Left lung (tissue), 10 donors: ENCODE data around the gene SLC2A13. TPM values are rescaled to one million over a fixed set of nuclear protein-coding genes. Genes with fewer than 3 reads are reported as not detected.

Experiments
- ATAC-seq: fragments of 200-7000 bp; cut with Tn5 transposase; one replicate; pipeline ENCODE4 v1.9.1; 2020; ENCODE audit warnings: moderate library complexity
- DNase-seq, 4 donors: peaks; one replicate each; pipeline ENCODE4 v3.0.0-alpha.2; 2013 to 2020
- H3K27ac ChIP-seq, 2 donors: fragments of 200-600 bp; sonication (generic) in 1 of 2; one replicate each; pipeline versions ENCODE4 v1.5.0 to v1.8.0; 2020 to 2021
- H3K27me3 ChIP-seq, 2 donors: fragments of 200-600 bp; sonication (generic) in 1 of 2; one replicate each; pipeline versions ENCODE4 v1.5.0 to v1.8.0; 2020 to 2021
- H3K36me3 ChIP-seq, 2 donors: fragments of 200-600 bp; sonication (generic) in 1 of 2; one replicate each; pipeline versions ENCODE4 v1.5.0 to v1.8.0; 2020 to 2021
- H3K4me1 ChIP-seq, 2 donors: fragments of 200-600 bp; one replicate each; pipeline ENCODE4 v1.8.0; 2021
- H3K4me3 ChIP-seq, 2 donors: fragments of 200-600 bp; sonication (generic) in 1 of 2; one replicate each; pipeline versions ENCODE4 v1.5.0 to v1.8.0; 2020 to 2021; ENCODE audit warnings: mild to moderate bottlenecking in 1 of 2
- H3K9me3 ChIP-seq, 2 donors: fragments of 200-600 bp; sonication (generic) in 1 of 2; one replicate each; pipeline versions ENCODE4 v1.5.0 to v1.8.0; 2020 to 2021
- intact Hi-C, 2 donors: fragments of 100-400 bp; cut with DNase I; formaldehyde crosslinking; loops; one replicate each; pipeline versions ENCODE4 v1.11.2 to v1.14.2; 2022
- polyA plus RNA-seq, 6 donors: library from polyadenylated mRNA; unstranded; fragments of 120-200 nt; gene quantifications; one replicate each; pipeline ENCODE4 v1.2.1, GENCODE V29; 2013; ENCODE audit not compliant: insufficient read length in 6 of 6
- total RNA-seq, 2 donors: library from RNA; stranded (reverse); fragmentation: NEBNext Ultra II Directional; extraction: Animal tissue kit (Norgen Biotek cat#: 25700); gene quantifications; one replicate each; pipeline ENCODE4 v1.2.1, GENCODE V29; 2021
- TF ChIP-seq, protein P1 (sequence below), 2 donors: fragments of 200-600 bp; sonication (generic) in 1 of 2; IDR thresholded peaks; one replicate each; pipeline versions ENCODE4 v1.5.0 to v1.8.0; 2021; ENCODE audit warnings: antibody characterized with exemption in 2 of 2
- donor health status: DM: no; HTN: yes; CAD: no.
- donor health status: DM: no; HTN: no; CAD: no.

The SLC2A13 gene
- total and polyA plus RNA-seq, 8 donors, result 5.8 to 14.6 (median 7.8) TPM

DNA sequence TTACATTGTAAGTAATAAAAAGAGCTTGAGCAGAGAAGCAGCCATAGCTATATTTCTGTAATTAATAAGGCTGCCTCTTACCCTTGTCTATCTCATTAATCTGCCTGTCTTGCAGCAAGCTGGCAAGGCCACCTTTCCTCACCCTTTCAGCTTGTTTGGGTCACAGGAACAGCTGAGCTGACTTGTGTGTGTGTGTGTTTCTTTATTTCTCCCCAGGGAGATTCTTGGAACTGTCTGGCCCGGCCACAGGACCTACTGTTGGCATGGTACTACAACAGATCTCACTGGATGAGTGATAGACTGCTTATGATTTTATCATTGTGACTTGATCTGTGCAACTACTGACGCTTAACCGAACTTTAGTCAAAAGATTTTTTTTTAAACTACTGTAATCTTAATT lies 213.7 kb downstream of the SLC2A13 start:
- ATAC-seq, result no peak
- H3K36me3 ChIP-seq, result no peaks in the 10 kb centered on the region
- DNase-seq, result no peak
- H3K27ac ChIP-seq, result no peak overlapping the region
- H3K4me1 ChIP-seq, result no peaks in the 10 kb centered on the region
- TF ChIP-seq, protein P1, sequence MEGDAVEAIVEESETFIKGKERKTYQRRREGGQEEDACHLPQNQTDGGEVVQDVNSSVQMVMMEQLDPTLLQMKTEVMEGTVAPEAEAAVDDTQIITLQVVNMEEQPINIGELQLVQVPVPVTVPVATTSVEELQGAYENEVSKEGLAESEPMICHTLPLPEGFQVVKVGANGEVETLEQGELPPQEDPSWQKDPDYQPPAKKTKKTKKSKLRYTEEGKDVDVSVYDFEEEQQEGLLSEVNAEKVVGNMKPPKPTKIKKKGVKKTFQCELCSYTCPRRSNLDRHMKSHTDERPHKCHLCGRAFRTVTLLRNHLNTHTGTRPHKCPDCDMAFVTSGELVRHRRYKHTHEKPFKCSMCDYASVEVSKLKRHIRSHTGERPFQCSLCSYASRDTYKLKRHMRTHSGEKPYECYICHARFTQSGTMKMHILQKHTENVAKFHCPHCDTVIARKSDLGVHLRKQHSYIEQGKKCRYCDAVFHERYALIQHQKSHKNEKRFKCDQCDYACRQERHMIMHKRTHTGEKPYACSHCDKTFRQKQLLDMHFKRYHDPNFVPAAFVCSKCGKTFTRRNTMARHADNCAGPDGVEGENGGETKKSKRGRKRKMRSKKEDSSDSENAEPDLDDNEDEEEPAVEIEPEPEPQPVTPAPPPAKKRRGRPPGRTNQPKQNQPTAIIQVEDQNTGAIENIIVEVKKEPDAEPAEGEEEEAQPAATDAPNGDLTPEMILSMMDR (IDR thresholded peaks at IDR 0.05), result no peak
- no peaks in the 10 kb centered on the region for H3K27me3 ChIP-seq
- H3K9me3 ChIP-seq, result no peaks in the 10 kb centered on the region
- H3K4me3 ChIP-seq, result no peak overlapping the region
- intact Hi-C loops, result no loop called here

DNA sequence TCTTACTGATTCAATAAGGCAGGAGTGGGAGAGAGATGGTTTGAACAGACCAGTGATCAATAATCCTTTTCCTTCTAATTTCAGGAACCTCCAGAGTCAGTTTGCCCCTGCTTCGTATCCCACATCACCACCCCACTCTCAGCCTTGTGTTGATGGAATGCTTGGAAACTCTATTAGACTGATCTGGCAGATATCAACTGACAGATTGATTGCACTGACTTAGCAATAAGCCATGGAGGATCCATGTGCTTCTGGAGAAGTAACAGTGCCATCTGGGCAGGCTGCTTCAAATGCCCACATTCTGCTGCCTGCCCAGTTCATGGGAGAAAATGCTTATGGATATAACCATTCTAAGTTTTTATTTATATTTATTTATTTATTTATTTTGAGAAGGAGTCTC lies 218.0 kb downstream of the SLC2A13 start:
- Histone ChIP-seq H3K27me3 (no peaks in the 10 kb centered on the region), H3K27ac (no peak overlapping the region), H3K36me3 (no peaks in the 10 kb centered on the region), H3K4me3 (no peak overlapping the region), H3K9me3 (no peaks in the 10 kb centered on the region), H3K4me1 (no peaks in the 10 kb centered on the region)
- intact Hi-C loops, result no loop called here
- TF ChIP-seq, protein P1 (IDR thresholded peaks at IDR 0.05), result no peak
- ATAC-seq (no peak), DNase-seq (no peak)

DNA sequence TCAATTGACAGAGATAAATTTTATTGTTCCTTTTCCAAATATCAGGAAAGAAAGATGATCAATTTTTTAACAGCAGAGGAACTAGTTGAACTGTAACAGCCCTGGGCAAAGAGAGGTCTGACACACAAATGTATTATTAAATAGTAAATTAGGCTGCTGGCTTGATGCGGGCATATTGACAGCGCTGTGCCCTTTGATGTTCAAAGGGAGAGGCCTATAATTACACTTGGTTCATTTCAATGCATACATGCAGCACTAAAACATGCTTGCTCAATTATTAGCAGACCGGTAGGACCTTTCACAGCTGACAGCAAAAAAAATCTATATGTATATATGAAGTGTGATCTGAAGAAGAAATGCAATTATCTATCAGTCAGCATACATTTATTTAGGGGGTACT lies 219.8 kb downstream of the SLC2A13 start:
- DNase-seq (no peak), ATAC-seq (no peak)
- Histone ChIP-seq H3K4me1 (no peaks in the 10 kb centered on the region), H3K36me3 (no peaks in the 10 kb centered on the region), H3K9me3 (no peaks in the 10 kb centered on the region), H3K27ac (no peak overlapping the region), H3K4me3 (no peak overlapping the region), H3K27me3 (no peaks in the 10 kb centered on the region)
- TF ChIP-seq, protein P1 (IDR thresholded peaks at IDR 0.05), result no peak
- intact Hi-C loops, result no loop called here

DNA sequence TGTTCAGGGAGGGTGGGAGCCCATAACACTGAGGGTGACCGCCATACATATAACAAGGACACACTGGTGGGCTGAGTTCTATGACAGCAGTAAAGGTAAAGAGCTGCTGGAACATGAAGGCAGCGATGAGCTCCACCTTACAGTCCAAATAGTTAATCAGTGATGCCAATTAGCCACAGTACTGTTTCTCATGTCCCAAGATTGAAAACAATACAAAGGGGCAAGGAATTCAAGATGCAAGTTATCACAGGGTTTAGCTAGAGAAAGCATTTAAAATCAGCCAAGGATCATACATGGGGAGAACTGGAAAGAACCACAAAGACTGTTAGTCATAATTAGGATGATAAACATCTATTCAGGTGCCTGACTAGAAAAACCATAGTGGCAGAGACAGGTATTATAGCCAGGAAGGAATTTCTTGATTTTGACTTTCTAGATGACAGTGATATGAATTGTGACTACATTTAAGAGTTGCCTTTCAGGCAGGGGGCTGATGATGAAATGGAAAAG lies 221.2 kb downstream of the SLC2A13 start:
- intact Hi-C loops, result no loop called here
- ATAC-seq (no peak), DNase-seq (no peak)
- TF ChIP-seq, protein P1 (IDR thresholded peaks at IDR 0.05), result no peak
- Histone ChIP-seq H3K4me1 (no peaks in the 10 kb centered on the region), H3K9me3 (peaks cover 0 to 6% of the 10 kb centered on the region in 2 donors), H3K4me3 (no peak overlapping the region), H3K36me3 (no peaks in the 10 kb centered on the region), H3K27me3 (no peaks in the 10 kb centered on the region), H3K27ac (no peak overlapping the region)

DNA sequence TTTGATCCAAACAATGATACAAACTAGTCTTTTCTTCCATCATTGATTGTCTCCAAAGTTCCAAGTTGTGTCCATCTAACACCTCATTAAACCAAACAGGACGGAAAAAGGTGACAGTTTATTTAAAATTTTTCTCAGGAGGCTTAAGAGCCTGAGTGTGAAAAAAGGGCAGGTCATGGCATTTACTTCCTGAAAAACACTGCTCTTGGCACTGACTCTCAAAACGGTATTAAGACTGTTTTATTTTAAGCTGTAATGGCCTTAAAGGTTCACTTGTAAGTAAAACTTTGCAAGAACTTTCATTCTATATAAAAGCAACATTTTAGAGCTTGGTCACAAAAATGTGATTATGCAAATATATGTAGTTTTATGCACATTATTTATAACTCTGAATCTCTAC lies 222.5 kb downstream of the SLC2A13 start:
- Histone ChIP-seq H3K36me3 (no peaks in the 10 kb centered on the region), H3K27ac (no peak overlapping the region), H3K27me3 (no peaks in the 10 kb centered on the region), H3K4me3 (no peak overlapping the region), H3K4me1 (no peaks in the 10 kb centered on the region), H3K9me3 (peaks cover 0 to 18% of the 10 kb centered on the region in 2 donors)
- DNase-seq (no peak), ATAC-seq (no peak)
- TF ChIP-seq, protein P1 (IDR thresholded peaks at IDR 0.05), result no peak
- intact Hi-C loops, result no loop called here
